HL-60 (cell line): Measurements from ENCODE around the gene CADM4.

Experiments
- CTCF ChIP-seq: IDR thresholded peaks from one replicate; pipeline ENCODE4 v1.5.1; 2011; ENCODE audit warnings: low read length, control low read depth, inconsistent platforms; ENCODE audit not compliant: insufficient read depth
- GABPA ChIP-seq: IDR thresholded peaks from 2 replicates; pipeline ENCODE4 v1.6.1; 2012; ENCODE audit warnings: low read depth
- POLR2AphosphoS5 ChIP-seq: IDR thresholded peaks from 2 replicates; pipeline ENCODE4 v1.6.1; 2012; ENCODE audit warnings: low read depth
- REST ChIP-seq: IDR thresholded peaks from 2 replicates; pipeline ENCODE4 v1.6.1; 2012; ENCODE audit warnings: low read depth; ENCODE audit not compliant: insufficient replicate concordance
- SPI1 ChIP-seq: IDR thresholded peaks from 2 replicates; pipeline ENCODE4 v1.6.1; 2012; ENCODE audit warnings: low read depth, mild to moderate bottlenecking, borderline replicate concordance

DNA sequence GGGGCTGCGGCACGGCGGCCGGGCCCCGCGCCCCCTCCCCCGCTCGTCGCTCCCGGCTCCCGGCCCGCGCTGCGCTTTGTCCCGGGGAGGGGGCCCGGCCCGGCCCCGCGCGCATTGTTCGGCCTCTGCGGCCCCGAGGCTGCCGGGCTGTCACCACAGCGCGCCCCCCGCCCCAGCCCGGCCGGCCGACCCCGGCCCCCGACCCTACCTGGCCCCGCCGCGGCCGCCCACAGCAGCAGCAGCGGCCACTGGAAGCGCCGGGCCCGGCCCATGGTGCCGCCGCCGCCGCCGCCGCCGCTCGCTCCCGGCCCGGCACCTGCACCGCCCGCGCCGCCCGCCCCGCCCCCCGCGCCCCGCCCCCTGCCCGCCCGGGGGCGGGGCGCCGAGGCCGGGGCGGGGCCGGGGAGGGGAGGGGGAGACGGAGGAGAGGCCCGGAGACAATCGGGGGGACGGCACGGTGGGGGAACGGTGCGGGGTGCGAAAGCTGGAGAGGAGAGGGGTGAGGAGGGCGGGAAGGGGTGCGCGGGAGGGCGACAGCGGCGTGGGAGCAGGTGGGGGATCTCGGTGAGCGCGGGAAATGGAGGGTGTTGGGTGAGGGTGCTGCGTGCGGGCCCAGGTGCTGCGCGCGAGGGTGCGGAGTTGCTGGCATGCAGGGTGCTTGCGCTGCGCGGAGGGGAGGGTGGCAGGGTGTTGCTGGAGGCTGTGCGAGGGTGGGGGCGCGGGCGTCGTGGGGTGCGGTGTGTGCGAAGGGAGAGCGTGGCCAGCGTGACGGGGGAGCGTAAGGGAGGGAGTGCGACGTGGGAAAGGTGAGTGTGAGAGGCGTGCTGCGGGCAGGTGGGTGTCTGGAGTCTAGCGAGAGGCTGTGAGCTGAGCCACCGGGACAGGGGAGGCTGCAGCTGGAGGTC is at the start of gene CADM4:
- no peak for TF ChIP-seq POLR2AphosphoS5
- no peak for TF ChIP-seq CTCF
- no peak for TF ChIP-seq GABPA
- TF ChIP-seq REST, result no peak
- no peak for TF ChIP-seq SPI1
